Measurements from ENCODE around the gene NDRG3. TPM values are rescaled to one million over a fixed set of nuclear protein-coding genes. Genes with fewer than 3 reads are reported as not detected.
"Not testable (repeated sequence)": the region's sequence is repeated elsewhere in the genome, so short reads cannot be mapped to it uniquely, and the experiment has no call there.

Gene NDRG3
- total RNA-seq, 1 experiment from 2014 or later, result 29.1 TPM

- H3K27ac ChIP-seq; H3K9me3 ChIP-seq (replicated peaks); DNase-seq (ENCODE audit: low read depth in 1 of 2, low spot score in 2 of 2); H3K4me1 ChIP-seq (replicated peaks); H3K36me3 ChIP-seq; H3K27me3 ChIP-seq (replicated peaks); H3K4me3 ChIP-seq: not testable (repeated sequence)
Observed at GRCh38 chr20:36638876-36639400, 107.0 kb downstream of the NDRG3 start.

GRCh38 chr20:36634342-36634741, 111.5 kb downstream of the NDRG3 start:
- Histone ChIP-seq H3K9me3 (replicated peaks) (no peaks in the 10 kb centered on the region), H3K4me1 (replicated peaks) (no peaks in the 10 kb centered on the region), H3K27me3 (replicated peaks) (no peaks in the 10 kb centered on the region), H3K4me3 (no peak overlapping the region), H3K27ac (no peak overlapping the region), H3K36me3 (no peaks in the 10 kb centered on the region)
- DNase-seq (ENCODE audit: low read depth in 1 of 2, low spot score in 2 of 2), result no peak

GRCh38 chr20:36633285-36633772, 112.6 kb downstream of the NDRG3 start:
- DNase-seq (ENCODE audit: low read depth in 1 of 2, low spot score in 2 of 2), result no peak
- H3K4me1 ChIP-seq (replicated peaks), result no peaks in the 10 kb centered on the region
- H3K36me3 ChIP-seq, result no peaks in the 10 kb centered on the region
- no peaks in the 10 kb centered on the region for H3K9me3 ChIP-seq (replicated peaks)
- no peaks in the 10 kb centered on the region for H3K27me3 ChIP-seq (replicated peaks)
- H3K4me3 ChIP-seq, result no peak overlapping the region
- H3K27ac ChIP-seq, result no peak overlapping the region

- no peak for DNase-seq (ENCODE audit: low read depth in 1 of 2, low spot score in 2 of 2)
- H3K36me3 ChIP-seq, result no peaks in the 10 kb centered on the region
- H3K27ac ChIP-seq, result no peak overlapping the region
- H3K9me3 ChIP-seq (replicated peaks), result no peaks in the 10 kb centered on the region
- H3K4me3 ChIP-seq, result no peak overlapping the region
- no peaks in the 10 kb centered on the region for H3K4me1 ChIP-seq (replicated peaks)
- H3K27me3 ChIP-seq (replicated peaks), result no peaks in the 10 kb centered on the region
Observed at GRCh38 chr20:36632487-36633284, 113.2 kb downstream of the NDRG3 start.

GRCh38 chr20:36632147-36632486, 113.8 kb downstream of the NDRG3 start:
- Histone ChIP-seq H3K4me3 (no peak overlapping the region), H3K36me3 (no peaks in the 10 kb centered on the region), H3K27ac (no peak overlapping the region), H3K4me1 (replicated peaks) (no peaks in the 10 kb centered on the region), H3K9me3 (replicated peaks) (no peaks in the 10 kb centered on the region), H3K27me3 (replicated peaks) (no peaks in the 10 kb centered on the region)
- DNase-seq (ENCODE audit: low read depth in 1 of 2, low spot score in 2 of 2), result no peak

- Histone ChIP-seq H3K27me3 (replicated peaks) (no peaks in the 10 kb centered on the region), H3K27ac (no peak overlapping the region), H3K4me3 (no peak overlapping the region), H3K9me3 (replicated peaks) (no peaks in the 10 kb centered on the region), H3K4me1 (replicated peaks) (no peaks in the 10 kb centered on the region), H3K36me3 (no peaks in the 10 kb centered on the region)
- no peak for DNase-seq (ENCODE audit: low read depth in 1 of 2, low spot score in 2 of 2)
Observed at GRCh38 chr20:36631646-36632045, 114.2 kb downstream of the NDRG3 start.

GRCh38 chr20:36629719-36630681, 115.9 kb downstream of the NDRG3 start:
- H3K36me3 ChIP-seq, result no peaks in the 10 kb centered on the region
- no peaks in the 10 kb centered on the region for H3K9me3 ChIP-seq (replicated peaks)
- no peak overlapping the region for H3K27ac ChIP-seq
- no peak overlapping the region for H3K4me3 ChIP-seq
- DNase-seq (ENCODE audit: low read depth in 1 of 2, low spot score in 2 of 2), result no peak
- no peaks in the 10 kb centered on the region for H3K27me3 ChIP-seq (replicated peaks)
- no peaks in the 10 kb centered on the region for H3K4me1 ChIP-seq (replicated peaks)

GRCh38 chr20:36628076-36628475, 117.8 kb downstream of the NDRG3 start:
- H3K9me3 ChIP-seq (replicated peaks), result no peaks in the 10 kb centered on the region
- H3K27me3 ChIP-seq (replicated peaks), result no peaks in the 10 kb centered on the region
- H3K4me3 ChIP-seq, result no peak overlapping the region
- H3K36me3 ChIP-seq, result no peaks in the 10 kb centered on the region
- no peaks in the 10 kb centered on the region for H3K4me1 ChIP-seq (replicated peaks)
- no peak overlapping the region for H3K27ac ChIP-seq
- no peak for DNase-seq (ENCODE audit: low read depth in 1 of 2, low spot score in 2 of 2)

- H3K4me3 ChIP-seq, result no peak overlapping the region
- no peaks in the 10 kb centered on the region for H3K4me1 ChIP-seq (replicated peaks)
- H3K9me3 ChIP-seq (replicated peaks), result no peaks in the 10 kb centered on the region
- no peaks in the 10 kb centered on the region for H3K36me3 ChIP-seq
- H3K27ac ChIP-seq, result no peak overlapping the region
- no peaks in the 10 kb centered on the region for H3K27me3 ChIP-seq (replicated peaks)
- no peak for DNase-seq (ENCODE audit: low read depth in 1 of 2, low spot score in 2 of 2)
Observed at GRCh38 chr20:36624944-36625324, 121.0 kb downstream of the NDRG3 start.

GRCh38 chr20:36624068-36624943, 121.6 kb downstream of the NDRG3 start:
- Histone ChIP-seq H3K36me3 (no peaks in the 10 kb centered on the region), H3K4me1 (replicated peaks) (no peaks in the 10 kb centered on the region), H3K27ac (no peak overlapping the region), H3K27me3 (replicated peaks) (no peaks in the 10 kb centered on the region), H3K4me3 (no peak overlapping the region), H3K9me3 (replicated peaks) (no peaks in the 10 kb centered on the region)
- DNase-seq (ENCODE audit: low read depth in 1 of 2, low spot score in 2 of 2), result no peak

- DNase-seq (ENCODE audit: low read depth in 1 of 2, low spot score in 2 of 2), result no peak
Observed at GRCh38 chr20:36623444-36623843, 122.4 kb downstream of the NDRG3 start.

GRCh38 chr20:36620917-36621316, 125.0 kb downstream of the NDRG3 start:
- DNase-seq (ENCODE audit: low read depth in 1 of 2, low spot score in 2 of 2), result no peak
- no peaks in the 10 kb centered on the region for H3K27me3 ChIP-seq (replicated peaks)
- no peaks in the 10 kb centered on the region for H3K36me3 ChIP-seq
- no peak overlapping the region for H3K27ac ChIP-seq
- no peak overlapping the region for H3K4me3 ChIP-seq
- H3K4me1 ChIP-seq (replicated peaks), result no peaks in the 10 kb centered on the region
- no peaks in the 10 kb centered on the region for H3K9me3 ChIP-seq (replicated peaks)

More at GRCh38 chr20:36623444-36623843, 122.4 kb downstream of the NDRG3 start:
- H3K27ac ChIP-seq, result no peak overlapping the region
- no peaks in the 10 kb centered on the region for H3K4me1 ChIP-seq (replicated peaks)
- H3K4me3 ChIP-seq, result no peak overlapping the region
- no peaks in the 10 kb centered on the region for H3K36me3 ChIP-seq
- H3K9me3 ChIP-seq (replicated peaks), result no peaks in the 10 kb centered on the region
- no peaks in the 10 kb centered on the region for H3K27me3 ChIP-seq (replicated peaks)
